Measurements from ENCODE around the gene AFAP1L2. TPM values are rescaled to one million over a fixed set of nuclear protein-coding genes. Genes with fewer than 3 reads are reported as not detected.

Gene AFAP1L2
- total RNA-seq (ENCODE audit: low replicate concordance): 1.9 and 6.4 TPM in 2 replicates
- long read RNA-seq, partial matches to known transcripts: 5 of 10 reads
- long read RNA-seq, other reads (novel, unspliced or antisense): 4 of 10 reads

GRCh38 chr10:114404171-114405010 lies at the start of gene AFAP1L2:
TSS of gene AFAP1L2 (minus strand) at chr10:114404502. CDS start at chr10:114404455, 47 bp downstream.
- H3K4me1 Mint-ChIP-seq (ENCODE audit: unreplicated experiment): peaks cover 18% of the 10 kb centered on the region

GRCh38 chr10:114453576-114453975 lies 49.3 kb upstream of the AFAP1L2 start:
- peaks cover 19% of the 10 kb centered on the region for H3K36me3 Mint-ChIP-seq

More at GRCh38 chr10:114404171-114405010, at the start of gene AFAP1L2:
- Mint-ChIP-seq H3K27ac (peak within 1 kb of the TSS; percentile 47), H3K9me3 (peaks cover 4% of the 10 kb centered on the region), H3K36me3 (no peaks in the 10 kb centered on the region), H3K4me3 (peak within 1 kb of the TSS; percentile 89), H3K27me3 (peaks cover 84% of the 10 kb centered on the region)
- no peak for TF ChIP-seq CTCF (conservative IDR thresholded peaks at IDR 0.05)
- no peak for DNase-seq (ENCODE audit: extremely low spot score, unreplicated experiment)

GRCh38 chr10:114448897-114449296 lies 44.6 kb upstream of the AFAP1L2 start:
- H3K27me3 Mint-ChIP-seq: no peaks in the 10 kb centered on the region
- DNase-seq (ENCODE audit: extremely low spot score, unreplicated experiment): no peak
- TF ChIP-seq CTCF (conservative IDR thresholded peaks at IDR 0.05): no peak
- no peaks in the 10 kb centered on the region for H3K4me1 Mint-ChIP-seq (ENCODE audit: unreplicated experiment)
- no peak overlapping the region for H3K27ac Mint-ChIP-seq
- no peak overlapping the region for H3K4me3 Mint-ChIP-seq
- H3K9me3 Mint-ChIP-seq: no peaks in the 10 kb centered on the region
- H3K36me3 Mint-ChIP-seq: peaks cover 19% of the 10 kb centered on the region

More at GRCh38 chr10:114453576-114453975, 49.3 kb upstream of the AFAP1L2 start:
- Mint-ChIP-seq H3K4me3 (no peak overlapping the region), H3K27ac (no peak overlapping the region), H3K4me1 (ENCODE audit: unreplicated experiment) (no peaks in the 10 kb centered on the region), H3K27me3 (no peaks in the 10 kb centered on the region), H3K9me3 (no peaks in the 10 kb centered on the region)
- TF ChIP-seq CTCF (conservative IDR thresholded peaks at IDR 0.05): no peak
- DNase-seq (ENCODE audit: extremely low spot score, unreplicated experiment): no peak

- Mint-ChIP-seq H3K4me3 (no peak overlapping the region), H3K36me3 (peaks cover 16% of the 10 kb centered on the region), H3K27me3 (no peaks in the 10 kb centered on the region), H3K4me1 (ENCODE audit: unreplicated experiment) (peaks cover 4% of the 10 kb centered on the region), H3K27ac (no peak overlapping the region), H3K9me3 (no peaks in the 10 kb centered on the region)
- no peak for DNase-seq (ENCODE audit: extremely low spot score, unreplicated experiment)
- TF ChIP-seq CTCF (conservative IDR thresholded peaks at IDR 0.05): no peak
Measured at GRCh38 chr10:114445332-114445731, 41.0 kb upstream of the AFAP1L2 start.

- DNase-seq (ENCODE audit: extremely low spot score, unreplicated experiment): no peak
- H3K4me1 Mint-ChIP-seq (ENCODE audit: unreplicated experiment): peaks cover 4% of the 10 kb centered on the region
Measured at GRCh38 chr10:114444819-114445218, 40.5 kb upstream of the AFAP1L2 start.

More at GRCh38 chr10:114444819-114445218, 40.5 kb upstream of the AFAP1L2 start:
- Mint-ChIP-seq H3K27me3 (no peaks in the 10 kb centered on the region), H3K4me3 (no peak overlapping the region), H3K9me3 (no peaks in the 10 kb centered on the region), H3K36me3 (peaks cover 22% of the 10 kb centered on the region), H3K27ac (no peak overlapping the region)
- no peak for TF ChIP-seq CTCF (conservative IDR thresholded peaks at IDR 0.05)
